Measurements from ENCODE around the gene SORCS2. TPM values are rescaled to one million over a fixed set of nuclear protein-coding genes. Genes with fewer than 3 reads are reported as not detected.

SORCS2 gene
- polyA plus RNA-seq, 1 donor = 8.5 TPM

GRCh38 chr4:7287918-7288280 lies 95.6 kb downstream of the SORCS2 start:
- no peak for DNase-seq

GRCh38 chr4:7288751-7289523 lies 96.6 kb downstream of the SORCS2 start:
- DNase-seq = no peak

- DNase-seq = no peak
Observed at GRCh38 chr4:7289589-7289988, 97.3 kb downstream of the SORCS2 start.

GRCh38 chr4:7291372-7292114 lies 99.2 kb downstream of the SORCS2 start:
- no peak for DNase-seq

GRCh38 chr4:7293703-7294102 lies 101.4 kb downstream of the SORCS2 start:
- no peak for DNase-seq

GRCh38 chr4:7294176-7294756 lies 101.9 kb downstream of the SORCS2 start:
- no peak for DNase-seq

- no peak for DNase-seq
Observed at GRCh38 chr4:7295197-7295910, 103.0 kb downstream of the SORCS2 start.

GRCh38 chr4:7295911-7296660 lies 103.7 kb downstream of the SORCS2 start:
- no peak for DNase-seq

- DNase-seq = no peak
Observed at GRCh38 chr4:7296661-7297335, 104.5 kb downstream of the SORCS2 start.

- no peak for DNase-seq
Observed at GRCh38 chr4:7297374-7297773, 105.0 kb downstream of the SORCS2 start.

GRCh38 chr4:7297881-7298280 lies 105.5 kb downstream of the SORCS2 start:
- DNase-seq = no peak

DNA sequence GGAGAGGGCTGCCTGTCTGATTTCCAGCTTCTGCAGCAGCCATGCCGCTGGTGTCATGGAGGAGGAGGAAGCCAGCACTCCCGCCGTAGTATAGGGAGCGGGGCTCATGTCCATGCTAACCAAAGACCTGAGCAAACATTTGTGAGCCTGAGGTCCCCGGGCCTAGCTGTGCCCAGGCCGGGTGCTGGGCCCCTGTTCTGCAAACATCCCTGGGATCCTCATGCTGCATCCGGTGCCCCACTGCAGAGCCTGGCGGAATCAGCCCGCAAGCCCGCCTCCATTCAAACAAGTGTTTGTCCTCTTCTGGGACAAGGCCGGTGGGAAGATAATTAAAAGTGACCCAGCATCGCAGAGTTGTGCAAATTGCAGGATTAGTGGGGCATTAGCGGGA lies 106.3 kb downstream of the SORCS2 start:
- DNase-seq = no peak

DNA sequence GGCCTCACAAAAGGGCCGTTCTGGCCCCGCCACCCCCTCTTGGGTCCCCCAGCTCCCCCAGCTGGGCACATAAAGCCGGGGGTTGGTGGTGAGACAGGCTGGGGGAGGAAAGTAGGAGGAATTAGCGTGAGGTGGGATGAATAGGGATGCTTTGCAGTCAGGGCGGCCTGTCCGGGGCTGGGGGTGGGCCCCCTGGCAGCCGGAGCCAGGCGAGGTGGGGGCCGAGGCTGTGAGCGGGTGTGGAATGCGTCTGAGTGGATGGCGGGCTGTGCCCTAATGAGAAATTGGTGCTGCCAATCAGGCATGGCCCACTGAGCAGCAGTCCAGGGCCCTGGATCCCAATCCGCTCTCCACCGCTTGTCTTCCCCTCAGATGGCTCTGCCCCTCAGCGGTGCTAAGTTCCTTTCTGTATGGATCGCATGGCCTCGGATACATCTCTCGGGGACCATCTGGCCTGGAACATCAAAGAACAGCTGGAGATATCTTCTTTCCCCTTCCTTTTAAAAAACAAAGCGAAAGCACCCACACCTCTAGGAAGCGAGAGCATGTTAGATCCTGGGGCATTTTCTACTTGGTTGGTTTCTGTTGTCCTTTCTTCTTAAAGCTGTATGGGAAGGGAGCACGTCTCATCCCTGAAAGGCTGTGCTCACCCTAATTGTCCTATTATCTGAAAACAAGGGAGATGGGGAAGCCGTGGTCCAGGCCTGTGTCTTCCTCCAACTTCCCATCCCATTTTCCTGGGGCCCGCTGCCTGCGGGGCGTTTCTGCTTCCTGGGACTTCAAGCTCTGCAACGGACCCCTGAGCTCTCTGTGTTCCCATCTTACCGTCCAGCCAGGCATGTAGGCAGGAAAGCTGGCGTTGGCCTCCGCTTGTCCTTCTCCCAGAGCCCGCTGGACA lies 106.9 kb downstream of the SORCS2 start:
- no peak for DNase-seq

DNA sequence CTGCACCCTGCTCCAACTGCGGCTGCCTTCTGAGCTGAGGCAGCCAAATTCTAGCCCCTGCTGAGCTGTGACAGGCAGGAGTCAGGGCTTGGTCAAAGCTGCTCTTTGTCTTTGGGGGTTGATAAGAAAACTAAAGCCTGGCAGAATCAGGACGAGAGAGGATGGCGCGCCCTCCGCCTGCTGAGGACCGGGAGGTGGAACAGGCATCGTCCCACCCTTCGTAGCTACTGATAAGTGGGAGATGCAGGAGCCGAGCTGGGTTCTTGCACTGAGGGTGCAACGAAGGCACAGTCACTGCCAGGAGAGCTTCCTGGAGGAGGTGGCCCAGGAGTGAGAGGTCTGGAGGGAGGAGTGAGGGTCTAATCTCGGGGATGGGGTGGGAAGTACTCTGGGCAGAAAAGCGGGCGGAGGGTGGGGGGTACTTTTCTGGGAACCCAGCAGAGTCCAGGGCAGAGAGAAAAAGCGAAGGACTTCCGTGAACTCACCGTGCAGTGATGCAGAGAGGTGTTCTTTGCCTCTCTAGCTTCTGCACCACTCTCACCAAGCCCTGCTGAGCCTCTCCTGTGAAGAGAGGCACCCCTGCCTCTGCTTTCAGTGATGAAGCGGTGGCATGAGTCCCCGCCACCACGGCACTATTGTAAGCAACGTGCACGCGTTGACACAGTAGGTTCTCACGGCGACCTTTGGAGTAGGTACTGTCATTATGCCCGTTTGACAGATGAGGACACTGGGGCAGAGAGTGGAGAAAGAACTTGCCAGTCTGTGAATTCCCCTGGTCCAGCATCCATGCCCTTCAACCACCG lies 107.8 kb downstream of the SORCS2 start:
- DNase-seq = no peak

DNA sequence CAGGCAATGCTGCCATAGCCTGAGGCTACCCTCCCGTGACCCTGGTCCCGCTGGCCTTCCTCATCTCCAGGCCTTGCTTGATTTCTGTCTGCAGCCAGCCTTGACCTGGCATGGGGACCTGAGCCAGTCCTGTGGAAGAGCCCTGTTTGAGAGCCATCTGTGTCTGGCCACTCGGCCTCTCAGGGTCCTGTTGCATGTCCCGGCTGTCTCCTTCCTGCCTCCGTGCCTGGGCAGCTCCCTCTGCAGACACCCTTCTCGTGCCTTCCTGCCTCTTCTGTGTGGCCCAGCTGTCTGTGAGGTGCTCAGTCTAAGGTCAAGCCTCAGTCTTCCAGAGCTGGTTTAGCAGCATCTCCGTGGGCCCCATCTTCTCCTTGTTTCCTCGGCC lies 108.4 kb downstream of the SORCS2 start:
- no peak for DNase-seq

DNA sequence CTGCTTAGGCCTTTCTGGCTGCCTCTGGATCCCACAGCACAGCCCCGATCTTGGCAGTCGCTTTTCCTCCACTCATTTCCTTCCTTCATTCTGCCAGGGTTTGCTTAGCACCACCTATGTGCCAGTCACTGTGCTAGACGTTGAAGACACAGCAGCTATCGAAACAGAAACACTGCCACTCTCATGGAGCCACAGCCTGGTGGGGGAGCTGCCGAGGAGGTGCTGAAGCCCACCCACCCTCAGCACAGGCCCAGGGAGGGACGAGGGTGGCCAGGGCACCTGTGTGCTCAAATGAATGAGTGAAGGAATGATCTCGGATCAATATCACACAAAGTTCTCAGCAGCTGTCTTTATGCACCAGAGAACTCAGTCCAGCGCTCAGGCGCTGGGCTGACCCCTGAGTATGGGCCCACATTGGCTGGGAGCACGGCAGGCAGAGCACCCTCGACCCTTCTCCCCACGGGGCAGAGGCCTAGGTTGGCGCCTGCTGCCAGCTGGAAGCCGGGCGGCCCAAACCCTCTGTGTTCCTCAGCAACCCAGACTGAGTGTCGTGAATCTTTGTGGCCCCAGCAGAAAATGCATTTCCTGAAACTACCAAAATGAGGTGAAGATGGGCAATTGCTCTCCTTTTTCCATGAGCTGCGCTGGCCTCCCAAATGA lies 108.9 kb downstream of the SORCS2 start:
- no peak for DNase-seq

DNA sequence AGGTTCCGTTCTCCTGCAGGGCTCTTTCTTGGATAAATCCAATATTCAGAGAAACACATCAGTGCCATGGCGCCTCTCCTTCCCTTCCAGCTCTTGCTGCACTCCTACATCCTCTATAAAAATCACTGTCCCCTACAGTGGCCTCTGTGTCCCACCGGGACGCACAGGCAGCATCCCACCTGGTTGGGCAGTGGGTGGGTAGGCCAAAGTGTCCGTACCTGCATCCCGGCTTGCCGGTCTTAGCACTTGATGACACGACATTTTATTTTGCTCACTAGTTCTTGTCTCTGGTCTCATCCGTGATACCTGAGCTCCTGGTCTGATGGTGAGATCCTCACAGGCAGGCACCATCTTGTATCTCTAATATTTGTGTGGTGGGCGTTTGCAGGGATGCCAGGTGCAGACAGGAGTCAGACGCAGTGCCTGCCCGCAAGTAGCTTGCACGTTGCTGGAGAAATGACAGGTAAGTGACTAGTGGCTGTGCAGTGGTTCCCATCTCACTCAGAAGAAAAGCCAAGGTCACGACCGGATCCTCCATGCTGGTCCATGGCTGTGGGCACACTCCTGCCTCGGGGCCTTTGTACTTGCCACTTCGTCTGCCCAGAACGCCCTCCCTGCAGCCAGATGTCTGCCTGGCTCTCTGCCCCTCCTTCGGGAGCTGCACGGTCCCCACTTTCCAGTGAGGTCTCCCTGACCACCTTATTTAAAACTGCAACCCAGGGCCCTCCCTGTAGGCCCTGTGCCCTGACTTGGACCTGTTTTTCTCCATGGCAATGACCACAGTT lies 109.7 kb downstream of the SORCS2 start:
- no peak for DNase-seq

GRCh38 chr4:7302781-7303404 lies 110.6 kb downstream of the SORCS2 start:
- DNase-seq = no peak
